Measurements from ENCODE around the gene TECRL. TPM values are rescaled to one million over a fixed set of nuclear protein-coding genes. Genes with fewer than 3 reads are reported as not detected.

Gene TECRL
- total and polyA plus RNA-seq, 7 donors = 5.0 to 65.0 (median 47.9) TPM

GRCh38 chr4:64248186-64248585 is 161.1 kb downstream of the TECRL start:
- Histone ChIP-seq H3K27ac (no peak overlapping the region), H3K36me3 (ENCODE audit: insufficient read depth in 1 of 2, low read depth in 1 of 2) (no peaks in the 10 kb centered on the region), H3K4me1 (no peaks in the 10 kb centered on the region), H3K9me3 (no peaks in the 10 kb centered on the region), H3K27me3 (ENCODE audit: insufficient read depth in 3 of 3, low read length in 2 of 3) (no peaks in the 10 kb centered on the region), H3K4me3 (no peak overlapping the region)
- intact Hi-C loops (cut with DNase I) = no loop called here
- ATAC-seq (no peak), DNase-seq (no peak)
- TF ChIP-seq CTCF (IDR thresholded peaks at IDR 0.05) = no peak

GRCh38 chr4:64230709-64231310 is 178.4 kb downstream of the TECRL start:
- peaks cover 34% of the 10 kb centered on the region for H3K9me3 ChIP-seq

More at GRCh38 chr4:64230709-64231310, 178.4 kb downstream of the TECRL start:
- no peak for TF ChIP-seq CTCF (IDR thresholded peaks at IDR 0.05)
- no peak for DNase-seq
- H3K4me3 ChIP-seq = no peak overlapping the region
- no peak overlapping the region for H3K27ac ChIP-seq
- no peaks in the 10 kb centered on the region for H3K36me3 ChIP-seq (ENCODE audit: insufficient read depth in 1 of 2, low read depth in 1 of 2)
- H3K27me3 ChIP-seq (ENCODE audit: insufficient read depth in 3 of 3, low read length in 2 of 3) = no peaks in the 10 kb centered on the region
- WGBS, 3 donors = 72 to 80% (median 74%) methylated on average over 3 of the region's 3 CpGs
- no peaks in the 10 kb centered on the region for H3K4me1 ChIP-seq
- no peak for ATAC-seq
- intact Hi-C loops (cut with DNase I) = no loop called here

All from psoas muscle (tissue), 8 donors.